GM19467 (cell line): ENCODE measurements around the gene SPDYE16.
"Not testable (repeated sequence)": the region's sequence is repeated elsewhere in the genome, so short reads cannot be mapped to it uniquely, and the experiment has no call there.

Source experiments
- ATAC-seq: cut with Tn5 transposase; IDR thresholded peaks from one replicate; pipeline ENCODE4 v1.9.1; 2021; ENCODE audit warnings: mild to moderate bottlenecking, moderate library complexity; ENCODE audit not compliant: unreplicated experiment

SPDYE16 gene

GRCh38 chr7:76551992-76552391, 8.9 kb upstream of the SPDYE16 start:
- ATAC-seq, result not testable (repeated sequence)

DNA sequence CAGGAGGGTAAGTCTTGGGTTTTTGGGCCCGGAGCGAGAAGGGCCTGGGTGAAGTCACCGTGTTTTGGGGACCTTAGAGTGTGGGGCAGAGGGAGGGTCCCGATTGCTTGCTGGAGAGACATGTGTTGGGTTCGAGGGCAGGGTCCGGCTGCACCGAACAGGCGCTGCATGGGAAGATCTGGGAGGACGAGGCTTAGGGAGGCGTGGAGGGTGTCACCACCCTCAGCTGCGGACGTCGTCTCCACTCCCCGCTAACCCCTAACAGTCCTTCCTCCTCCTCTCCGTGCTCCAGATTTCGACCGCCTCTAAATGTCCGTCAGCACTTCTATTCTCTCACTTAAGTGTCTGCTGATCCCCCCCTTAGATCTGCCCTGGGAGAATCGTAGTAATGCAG, 6.8 kb upstream of the SPDYE16 start:
- ATAC-seq, result not testable (repeated sequence)

GRCh38 chr7:76549025-76549854, 6.1 kb upstream of the SPDYE16 start:
- peak; percentile 100 for ATAC-seq

DNA sequence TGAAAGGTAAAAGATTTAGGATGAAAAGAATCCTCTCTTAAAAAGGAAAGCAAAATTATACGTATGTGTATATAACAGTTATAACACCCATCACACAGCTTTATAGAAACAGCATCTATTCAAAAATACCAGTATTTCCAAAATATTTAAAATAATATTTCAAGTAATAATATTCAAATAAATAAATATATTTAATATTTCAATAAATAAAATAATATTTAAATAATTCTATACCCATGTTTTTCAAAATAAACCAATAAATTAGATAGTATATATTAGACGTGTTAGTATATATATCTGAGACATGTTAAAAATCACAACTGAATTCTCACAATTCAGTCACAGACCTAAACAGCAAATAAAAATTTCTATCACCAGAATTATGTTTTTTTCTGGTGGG, 11.5 kb downstream of the SPDYE16 start:
- not testable (repeated sequence) for ATAC-seq

GRCh38 chr7:76526183-76526582, 16.9 kb downstream of the SPDYE16 start:
- ATAC-seq, result not testable (repeated sequence)

DNA sequence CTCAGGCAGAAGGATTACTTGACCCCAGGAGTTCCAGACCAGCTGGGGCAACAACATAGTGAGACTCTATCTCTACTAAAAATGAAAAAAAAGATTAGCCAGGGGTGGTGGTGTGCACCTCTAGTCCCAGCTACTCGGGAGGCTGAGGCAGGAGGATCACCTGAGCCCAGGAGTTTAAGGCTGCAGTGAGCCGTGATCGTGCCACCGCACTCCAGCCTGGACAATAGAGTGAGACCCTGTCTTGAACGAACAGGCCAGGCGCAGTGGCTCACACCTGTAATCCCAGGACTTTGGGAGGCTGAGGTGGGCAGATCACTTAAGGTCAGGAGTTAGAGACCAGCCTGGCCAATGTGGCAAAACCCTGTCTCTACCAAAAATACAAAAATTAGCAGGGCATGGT, 26.2 kb downstream of the SPDYE16 start:
- not testable (repeated sequence) for ATAC-seq

DNA sequence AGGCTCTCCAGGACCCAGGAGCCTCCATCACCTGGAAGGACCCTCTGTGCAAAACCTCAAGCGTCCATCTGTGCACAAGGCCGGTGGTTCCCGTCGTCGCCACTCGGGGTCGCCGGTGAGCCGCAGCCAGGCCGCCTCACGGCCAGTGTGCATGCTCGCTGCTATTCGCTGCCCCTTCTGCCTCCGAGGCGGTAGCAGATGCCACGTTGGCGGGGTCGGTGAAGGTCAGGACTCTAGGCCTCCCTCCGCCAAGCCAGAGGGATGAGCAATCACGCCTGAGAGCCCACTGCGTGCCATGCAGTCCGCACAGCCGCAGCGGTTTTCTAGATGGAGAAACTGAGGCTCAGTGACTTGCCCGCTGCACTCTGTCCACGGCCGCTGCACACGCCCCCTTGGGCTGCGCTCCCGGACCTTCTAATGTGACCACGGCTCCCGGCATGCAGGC, 27.1 kb downstream of the SPDYE16 start:
- ATAC-seq, result no peak

GRCh38 chr7:76514926-76515771, 27.9 kb downstream of the SPDYE16 start:
- ATAC-seq, result no peak

DNA sequence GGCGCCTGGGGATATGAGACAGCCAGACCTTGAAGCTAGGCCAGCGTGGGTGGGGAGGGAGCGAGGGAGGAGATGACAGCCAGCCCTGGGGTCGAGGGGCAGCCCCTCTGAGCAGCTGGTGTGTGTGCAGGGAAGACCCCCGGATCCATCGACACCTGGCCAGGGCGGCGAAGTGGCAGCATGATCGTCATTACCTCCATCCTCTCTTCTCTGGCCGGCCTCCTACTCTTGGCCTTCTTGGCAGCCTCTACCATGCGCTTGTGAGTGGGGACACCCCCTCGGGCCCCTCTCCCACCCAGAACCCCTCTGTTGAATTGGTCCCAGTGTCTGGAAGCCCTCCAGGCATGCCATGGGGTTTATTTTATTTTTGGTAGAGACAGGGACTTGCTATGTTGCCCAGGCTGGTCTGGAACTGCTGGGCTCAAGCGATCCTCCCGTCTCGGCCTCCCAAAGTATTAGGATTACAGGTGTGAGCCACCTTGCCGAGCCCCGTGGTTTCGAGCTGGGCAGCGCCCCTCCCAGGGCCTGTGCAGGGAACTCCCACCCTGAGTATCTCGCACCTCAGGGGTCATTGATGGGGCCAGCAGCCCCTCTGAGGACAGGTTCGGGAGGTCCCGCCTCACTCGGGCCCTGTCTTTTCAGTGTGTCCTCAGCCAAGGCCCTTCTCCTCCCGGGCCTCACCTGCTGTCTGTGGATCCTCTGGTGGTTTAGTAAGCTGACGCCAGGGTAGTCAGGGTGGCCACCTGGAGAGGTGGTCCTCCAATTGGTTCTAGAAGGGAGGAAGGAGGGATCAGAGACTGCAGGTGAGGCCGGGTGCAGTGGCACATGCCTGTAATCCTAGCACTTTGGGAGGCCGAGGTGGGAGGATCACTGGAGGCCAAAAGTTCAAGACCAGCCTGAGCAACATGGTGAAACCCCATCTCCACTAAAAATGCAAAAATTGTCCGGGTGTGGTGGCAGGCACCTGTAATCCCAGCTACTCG, 29.0 kb downstream of the SPDYE16 start:
- no peak for ATAC-seq

- ATAC-seq, result no peak
These were observed 29.9 kb downstream of the SPDYE16 start for GRCh38 chr7:76512941-76513816.

DNA sequence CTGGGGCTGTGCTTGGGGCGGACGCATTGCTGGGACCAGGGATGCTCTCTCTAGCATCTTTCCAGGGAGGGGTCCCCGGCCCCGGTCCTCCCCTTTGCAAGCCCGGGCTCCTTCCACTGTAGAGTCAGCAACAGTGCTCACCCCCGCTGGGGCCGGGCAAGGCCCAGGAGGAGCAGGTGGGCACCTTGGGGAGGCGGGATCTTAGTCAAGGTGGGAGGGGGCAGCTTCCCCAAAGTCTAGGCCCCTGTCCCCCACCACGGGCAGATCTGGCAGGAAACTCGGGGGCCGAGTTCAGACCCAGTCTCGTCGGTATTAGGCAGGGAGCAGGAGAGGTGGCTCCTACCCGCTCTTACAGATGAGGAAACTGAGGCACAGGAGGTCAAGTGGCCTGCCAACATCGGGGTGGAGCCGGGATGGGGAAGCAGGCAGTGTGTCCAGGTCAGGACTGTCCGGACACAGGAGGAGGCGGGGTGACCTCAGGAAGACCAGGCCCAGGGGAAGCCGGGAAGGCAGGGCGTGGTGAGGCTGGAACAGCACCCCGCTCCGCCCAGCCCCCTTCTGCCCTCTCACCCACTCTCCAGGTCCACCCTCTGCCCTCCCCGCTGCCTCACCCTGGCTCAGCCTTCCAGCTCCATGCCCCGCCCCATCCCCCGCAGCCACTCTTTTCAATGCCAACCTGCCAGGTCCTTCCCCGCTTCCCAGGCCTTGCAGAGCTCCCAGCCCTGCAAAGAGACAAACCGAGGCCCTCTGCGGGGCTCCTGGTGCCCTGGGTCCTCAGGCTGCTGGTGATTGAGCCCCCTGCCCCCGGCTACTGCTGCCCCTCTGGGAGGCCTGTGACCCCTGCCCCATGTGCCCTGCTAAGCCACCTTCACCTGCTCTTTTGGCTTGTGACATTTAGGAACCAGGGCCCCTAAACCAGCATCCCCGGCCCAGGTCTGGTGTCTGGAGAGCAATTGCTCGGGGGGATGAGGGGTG, 30.9 kb downstream of the SPDYE16 start:
- ATAC-seq, result not testable (repeated sequence)

GRCh38 chr7:76511200-76511910, 31.7 kb downstream of the SPDYE16 start:
- not testable (repeated sequence) for ATAC-seq

DNA sequence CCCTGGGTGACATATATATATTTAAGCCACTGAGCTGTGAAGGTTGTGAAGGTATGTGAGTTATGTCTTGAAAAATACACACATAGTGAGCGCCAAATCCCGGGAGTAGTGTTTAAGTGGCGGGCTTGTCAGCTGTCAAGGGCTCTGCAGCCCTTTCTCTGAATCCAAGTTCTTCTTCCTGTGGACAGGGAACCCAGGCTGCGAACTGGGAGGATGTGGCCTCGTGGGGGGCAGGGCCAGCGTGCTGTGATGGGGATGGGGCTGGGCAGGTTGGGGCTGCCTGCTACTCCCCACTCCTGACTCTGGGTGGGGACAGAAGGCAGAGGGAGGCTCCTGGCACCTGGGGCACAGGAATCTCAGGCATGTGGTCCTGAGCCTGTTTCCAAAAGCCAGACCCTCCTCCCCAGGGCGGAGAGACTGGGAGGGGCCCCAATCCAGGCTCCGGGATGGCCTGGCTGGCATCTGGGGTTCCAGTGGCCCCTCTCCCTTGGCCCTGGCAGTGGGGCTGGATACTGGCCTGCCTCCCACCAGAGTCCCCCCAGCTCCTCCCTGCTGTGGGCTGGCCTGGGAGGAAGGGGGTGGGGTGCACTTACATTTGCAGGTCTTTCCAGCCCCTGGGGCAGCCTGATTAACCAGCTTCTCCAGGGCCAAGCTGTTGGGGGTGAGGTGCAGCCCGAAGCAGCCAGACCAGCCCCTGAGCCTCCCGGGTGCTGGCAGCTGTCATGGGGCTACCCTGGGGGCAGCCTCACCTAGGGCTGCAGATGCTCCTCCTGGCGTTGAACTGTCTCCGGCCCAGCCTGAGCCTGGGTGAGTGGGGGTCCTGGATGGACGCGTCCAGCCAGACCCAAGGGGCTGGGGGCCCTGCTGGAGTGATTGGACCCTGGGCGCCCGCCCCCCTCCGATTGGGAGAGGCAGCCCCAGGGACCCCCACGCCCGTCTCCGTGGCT, 32.9 kb downstream of the SPDYE16 start, which contains the start of gene UPK3B:
UPK3B (plus strand) TSS at position 622 of the 947 bp plus-strand sequence; CDS start at position 723, 101 bp downstream.
- no peak for ATAC-seq

- ATAC-seq, result no peak
These were observed 35.2 kb downstream of the SPDYE16 start for GRCh38 chr7:76507723-76508406.

DNA sequence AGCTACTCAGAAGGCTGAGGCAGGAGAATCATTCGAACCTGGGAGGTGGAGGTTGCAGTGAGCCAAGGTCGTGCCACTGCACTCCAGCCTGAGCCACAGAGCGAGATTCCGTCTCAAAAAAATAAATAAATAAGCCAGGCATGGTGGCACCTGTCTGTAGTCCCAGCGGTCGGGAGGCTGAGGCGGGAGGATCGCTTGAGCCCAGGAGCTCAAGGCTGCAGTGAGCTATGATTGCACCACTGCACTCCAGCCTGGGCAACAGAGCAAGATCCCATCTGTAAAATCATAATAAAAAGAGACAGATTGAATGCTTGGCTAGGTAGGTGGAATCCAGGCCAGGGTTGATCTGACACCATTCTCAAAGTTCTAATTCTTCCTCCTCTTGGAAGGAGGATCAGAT, 36.5 kb downstream of the SPDYE16 start:
- ATAC-seq, result not testable (repeated sequence)

DNA sequence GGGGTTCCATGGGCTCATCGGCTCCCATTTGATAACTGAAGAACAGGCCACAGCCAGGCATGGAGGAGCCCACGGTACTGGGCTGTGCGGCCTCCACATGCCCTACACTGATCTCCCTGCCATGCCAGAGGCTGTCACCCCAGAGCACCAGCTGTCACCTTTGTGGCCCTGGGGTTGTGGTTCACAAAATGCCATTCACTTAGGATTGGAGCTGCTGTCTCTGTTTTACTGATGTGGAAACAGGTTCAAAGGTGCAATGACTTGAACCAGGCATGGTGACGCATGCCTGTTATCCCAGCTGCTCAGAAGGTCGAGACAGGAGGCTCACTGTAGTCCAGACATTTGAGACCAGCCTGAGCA, 37.0 kb downstream of the SPDYE16 start:
- no peak for ATAC-seq
